ENCODE measurements around the gene HMGXB3.

HMGXB3 gene

DNA sequence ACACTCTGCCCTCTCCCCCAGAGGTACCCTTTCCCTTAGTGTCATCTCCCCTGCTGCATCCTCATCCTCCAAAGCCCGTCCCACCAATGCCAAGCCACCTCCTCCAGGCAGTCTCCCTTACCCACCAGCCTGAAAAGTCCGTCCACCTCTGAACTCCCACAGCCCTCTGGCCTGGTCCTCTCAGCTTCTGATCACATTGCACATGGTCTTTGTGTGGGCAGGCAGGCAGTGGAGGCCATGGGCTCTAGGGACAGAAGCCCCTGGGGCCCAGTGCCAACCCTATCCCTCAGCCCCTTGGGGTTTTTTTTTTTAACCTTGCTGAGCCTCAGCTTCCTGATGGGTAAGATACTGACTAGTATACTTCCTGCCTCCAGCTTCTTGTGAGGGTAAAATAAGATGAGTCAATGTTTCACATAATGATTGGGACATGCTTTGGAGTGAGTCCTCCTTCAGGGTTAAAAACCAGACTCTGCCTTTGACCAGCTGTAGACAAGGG is 66.4 kb downstream of the HMGXB3 start:
- in situ Hi-C loops (cut with MboI; ENCODE audit: low sequenced_read_pairs) = no loop called here

DNA sequence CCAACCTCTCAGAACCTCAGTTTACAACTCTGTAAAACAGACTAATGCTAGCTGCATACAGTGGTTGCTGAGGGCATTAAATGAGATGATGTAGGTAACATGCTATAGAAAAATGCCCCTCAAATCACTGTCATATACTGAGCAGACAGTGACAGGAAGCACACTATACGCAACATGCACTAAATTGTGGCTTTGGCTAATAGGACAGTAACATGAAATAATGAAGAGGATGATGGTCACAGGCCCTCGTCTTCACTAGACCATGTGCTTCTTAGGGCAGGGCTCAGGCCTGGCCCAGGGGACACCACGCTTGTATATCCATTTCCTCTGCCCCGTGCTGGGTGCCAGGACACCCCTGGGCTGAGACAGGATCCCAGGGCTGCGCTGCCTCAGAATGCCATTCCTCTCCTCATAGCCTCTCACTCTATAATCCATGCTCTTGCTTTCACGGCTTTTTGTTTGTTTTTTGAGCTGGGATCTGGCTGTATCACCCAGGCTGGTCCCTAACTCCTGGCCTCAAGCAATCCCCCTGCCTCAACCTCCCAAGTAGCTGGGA is 66.9 kb downstream of the HMGXB3 start:
- in situ Hi-C loops (cut with MboI; ENCODE audit: low sequenced_read_pairs) = no loop called here

DNA sequence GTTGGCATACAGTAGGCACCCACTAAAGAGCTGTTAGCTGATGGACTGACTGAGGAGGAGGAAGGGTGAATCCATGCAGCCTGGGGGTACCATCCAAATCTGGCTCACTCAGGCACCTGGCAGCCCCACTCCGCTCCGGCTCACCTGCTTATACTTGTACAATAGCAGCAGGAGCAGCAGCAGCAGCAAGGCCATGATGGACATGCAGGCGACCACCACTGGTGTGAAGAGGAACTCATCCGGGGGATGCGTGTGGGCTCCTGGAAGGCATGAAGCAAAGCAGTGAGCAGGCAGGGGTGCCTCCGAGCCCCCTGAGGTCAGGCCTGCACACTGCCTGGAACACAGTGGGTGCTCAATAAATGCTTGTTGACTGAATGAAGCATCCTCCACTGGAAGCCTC is 67.5 kb downstream of the HMGXB3 start:
- in situ Hi-C loops (cut with MboI; ENCODE audit: low sequenced_read_pairs) = no loop called here

GRCh38 chr5:150068472-150068871 is 67.9 kb downstream of the HMGXB3 start:
- in situ Hi-C loops (cut with MboI; ENCODE audit: low sequenced_read_pairs) = no loop called here

DNA sequence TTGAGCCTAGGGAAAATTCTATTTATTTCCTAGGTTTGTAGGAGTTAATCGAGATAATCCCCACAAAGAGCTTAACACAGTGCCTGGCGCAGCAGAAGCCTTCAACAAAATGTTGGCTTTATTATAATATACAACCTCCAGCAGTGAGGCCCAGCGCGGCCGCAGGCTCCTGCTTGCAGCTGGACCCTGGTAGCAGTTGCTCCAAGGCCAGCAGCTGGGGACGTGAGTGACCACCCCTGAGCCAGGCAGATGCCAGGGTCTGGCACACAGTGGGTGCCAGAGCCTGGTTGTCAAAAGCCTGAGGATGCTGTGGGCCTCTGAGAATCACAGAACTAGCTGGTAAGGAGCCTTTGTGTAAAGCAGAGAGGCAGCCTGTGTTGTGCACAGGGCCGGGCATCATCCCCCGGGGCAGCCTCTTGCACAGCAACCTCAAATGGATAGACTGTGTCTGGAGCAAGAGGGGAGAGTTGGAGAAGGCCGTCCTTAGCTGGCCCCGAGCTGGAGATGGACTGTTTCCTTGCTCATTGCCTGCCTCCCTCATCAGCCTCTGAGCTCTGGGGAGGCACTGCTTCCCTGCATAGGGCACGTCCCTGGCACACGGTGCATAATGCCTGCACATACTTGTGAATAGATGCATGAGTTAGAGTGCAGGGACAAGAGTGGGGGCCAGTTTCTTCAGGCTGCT is 68.6 kb downstream of the HMGXB3 start:
- in situ Hi-C loops (cut with MboI; ENCODE audit: low sequenced_read_pairs) = no loop called here

GRCh38 chr5:150069672-150070627 is 69.4 kb downstream of the HMGXB3 start:
- in situ Hi-C loops (cut with MboI; ENCODE audit: low sequenced_read_pairs) = no loop called here

GRCh38 chr5:150070821-150071220 is 70.3 kb downstream of the HMGXB3 start:
- in situ Hi-C loops (cut with MboI; ENCODE audit: low sequenced_read_pairs) = no loop called here

- in situ Hi-C loops (cut with MboI; ENCODE audit: low sequenced_read_pairs) = no loop called here
Observed at GRCh38 chr5:150073086-150073625, 72.6 kb downstream of the HMGXB3 start.

- in situ Hi-C loops (cut with MboI; ENCODE audit: low sequenced_read_pairs) = no loop called here
Observed at GRCh38 chr5:150073677-150074076, 73.1 kb downstream of the HMGXB3 start.

DNA sequence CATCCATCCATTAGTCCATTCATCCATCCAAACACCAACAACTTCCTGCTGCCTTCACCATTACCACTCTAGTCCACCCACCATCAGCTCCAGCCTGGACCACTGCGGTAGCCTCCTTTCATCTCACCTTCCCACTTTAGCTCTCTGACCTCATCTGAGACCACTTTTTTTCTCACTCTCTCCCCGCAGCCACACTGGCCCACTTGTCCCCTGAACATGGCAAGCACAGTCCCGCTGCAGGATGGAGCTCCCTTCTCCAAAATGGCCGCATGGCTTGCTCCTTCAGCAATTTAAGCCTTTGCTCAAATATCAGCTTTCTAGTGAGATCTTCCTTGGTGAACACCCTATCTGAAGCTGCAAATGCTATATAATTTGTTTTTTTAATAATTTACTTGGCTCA is 74.7 kb downstream of the HMGXB3 start:
- in situ Hi-C loops (cut with MboI; ENCODE audit: low sequenced_read_pairs) = no loop called here

GRCh38 chr5:150075806-150076205 is 75.3 kb downstream of the HMGXB3 start:
- in situ Hi-C loops (cut with MboI; ENCODE audit: low sequenced_read_pairs) = no loop called here

DNA sequence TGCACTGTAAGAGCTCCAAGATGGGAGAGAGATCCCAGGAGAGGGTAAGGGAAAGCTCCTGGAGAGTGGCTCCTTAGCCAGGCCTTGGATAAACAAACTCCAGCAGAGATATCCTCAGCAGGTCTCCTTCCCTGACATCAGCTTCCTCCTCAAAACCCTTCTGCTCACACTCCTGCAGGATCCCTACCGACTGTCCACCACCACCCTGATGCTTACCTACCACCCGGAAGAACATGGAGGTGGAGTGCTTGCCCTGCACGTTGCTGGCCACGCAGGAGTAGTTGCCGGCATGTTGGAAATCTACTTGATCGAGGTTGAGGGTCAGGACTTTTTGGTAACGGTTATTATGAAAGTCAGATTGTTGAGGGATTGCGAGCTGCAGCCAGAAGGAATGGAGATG is 76.5 kb downstream of the HMGXB3 start:
- in situ Hi-C loops (cut with MboI; ENCODE audit: low sequenced_read_pairs) = no loop called here

- in situ Hi-C loops (cut with MboI; ENCODE audit: low sequenced_read_pairs) = no loop called here
Observed at GRCh38 chr5:150077996-150078801, 77.7 kb downstream of the HMGXB3 start.

DNA sequence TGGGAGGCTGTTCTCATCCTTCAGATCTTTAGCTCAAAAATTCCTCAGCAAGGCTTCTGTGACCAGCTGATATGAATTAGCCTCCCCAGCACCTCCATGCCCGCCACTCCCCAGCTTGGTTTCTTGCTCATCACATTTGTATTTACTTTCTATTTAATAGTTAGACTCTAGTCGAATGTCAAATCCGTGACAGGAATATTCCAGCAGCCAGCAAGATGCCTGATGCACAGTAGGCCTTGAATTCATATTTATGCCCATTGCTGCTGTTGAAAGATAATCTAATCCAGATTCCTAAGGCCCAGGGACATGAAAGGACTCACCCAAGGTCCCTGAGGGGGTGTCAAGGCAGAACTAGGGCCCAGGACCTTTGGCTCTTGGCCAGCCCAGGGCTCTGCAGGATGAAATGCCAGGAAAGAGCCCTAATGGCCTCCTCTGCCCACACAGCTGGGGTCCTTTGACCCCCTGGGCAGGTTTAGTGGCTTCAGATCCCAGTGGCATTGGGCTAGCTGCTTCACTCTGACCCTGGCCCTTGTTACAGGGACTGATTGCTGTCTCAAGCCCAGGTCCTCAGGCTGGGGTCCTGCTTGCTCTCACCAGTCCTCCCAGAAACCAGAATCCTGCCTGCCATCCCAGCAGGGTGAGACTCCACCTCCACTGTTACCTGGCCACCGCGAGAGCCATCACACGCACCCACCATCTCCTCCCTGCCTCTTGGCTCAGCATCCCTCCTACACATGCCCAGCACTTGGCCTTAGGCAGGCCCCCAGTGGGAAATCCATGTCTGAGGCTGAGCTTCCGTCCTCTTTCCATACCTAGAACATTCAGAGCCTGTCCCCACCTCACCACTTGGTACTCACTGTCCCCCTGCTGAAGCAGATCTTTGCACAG is 78.5 kb downstream of the HMGXB3 start:
- in situ Hi-C loops (cut with MboI; ENCODE audit: low sequenced_read_pairs) = no loop called here

GRCh38 chr5:150079909-150080461 is 79.4 kb downstream of the HMGXB3 start:
- in situ Hi-C loops (cut with MboI; ENCODE audit: low sequenced_read_pairs) = no loop called here

GRCh38 chr5:150080696-150081435 is 80.3 kb downstream of the HMGXB3 start:
- in situ Hi-C loops (cut with MboI; ENCODE audit: low sequenced_read_pairs) = no loop called here

- in situ Hi-C loops (cut with MboI; ENCODE audit: low sequenced_read_pairs) = no loop called here
Observed at GRCh38 chr5:150081541-150082283, 81.2 kb downstream of the HMGXB3 start.

- in situ Hi-C loops (cut with MboI; ENCODE audit: low sequenced_read_pairs) = no loop called here
Observed at GRCh38 chr5:150082374-150082773, 81.8 kb downstream of the HMGXB3 start.

All from HL-60/S4 treated with retinoic acid at 250 ng/mL for 4 days and 3 days (cell line).